GM12801 (cell line): Measurements from ENCODE around the gene RERE.

ENCODE experiments used
- TF ChIP-seq, protein P1 (sequence below): IDR thresholded peaks from one replicate; pipeline ENCODE4 v1.5.1; 2011; ENCODE audit warnings: control low read depth; ENCODE audit not compliant: insufficient read length; ENCODE audit errors: extremely low read depth

RERE gene

DNA sequence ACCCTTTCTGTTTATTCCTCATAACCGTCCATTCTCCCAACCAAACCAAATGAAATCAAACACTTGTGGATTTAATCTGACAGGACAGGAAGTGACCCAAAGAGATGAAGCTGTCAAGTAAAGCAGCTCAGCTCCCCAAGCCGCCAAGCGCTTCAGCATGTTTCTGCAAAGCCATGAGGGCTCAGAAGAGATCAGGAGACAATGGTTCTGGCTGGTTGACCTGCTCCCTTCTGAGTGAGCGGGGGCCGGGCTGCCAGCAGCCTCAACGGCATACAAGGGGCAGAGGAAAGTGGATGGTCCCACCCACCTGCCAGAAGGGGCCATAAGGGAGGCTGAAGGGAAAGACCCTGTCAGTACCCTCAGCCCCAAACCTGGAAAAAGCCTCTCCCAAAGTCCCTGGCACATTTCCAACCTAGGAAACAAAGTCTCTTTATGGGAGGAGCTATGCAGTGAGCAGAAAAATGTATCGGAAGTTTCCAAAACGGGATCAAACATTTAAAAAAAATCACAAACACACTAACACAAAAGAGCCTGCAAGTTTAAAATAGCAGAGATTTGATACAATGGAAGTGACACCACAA lies 454.2 kb downstream of the RERE start:
- TF ChIP-seq, protein P1, sequence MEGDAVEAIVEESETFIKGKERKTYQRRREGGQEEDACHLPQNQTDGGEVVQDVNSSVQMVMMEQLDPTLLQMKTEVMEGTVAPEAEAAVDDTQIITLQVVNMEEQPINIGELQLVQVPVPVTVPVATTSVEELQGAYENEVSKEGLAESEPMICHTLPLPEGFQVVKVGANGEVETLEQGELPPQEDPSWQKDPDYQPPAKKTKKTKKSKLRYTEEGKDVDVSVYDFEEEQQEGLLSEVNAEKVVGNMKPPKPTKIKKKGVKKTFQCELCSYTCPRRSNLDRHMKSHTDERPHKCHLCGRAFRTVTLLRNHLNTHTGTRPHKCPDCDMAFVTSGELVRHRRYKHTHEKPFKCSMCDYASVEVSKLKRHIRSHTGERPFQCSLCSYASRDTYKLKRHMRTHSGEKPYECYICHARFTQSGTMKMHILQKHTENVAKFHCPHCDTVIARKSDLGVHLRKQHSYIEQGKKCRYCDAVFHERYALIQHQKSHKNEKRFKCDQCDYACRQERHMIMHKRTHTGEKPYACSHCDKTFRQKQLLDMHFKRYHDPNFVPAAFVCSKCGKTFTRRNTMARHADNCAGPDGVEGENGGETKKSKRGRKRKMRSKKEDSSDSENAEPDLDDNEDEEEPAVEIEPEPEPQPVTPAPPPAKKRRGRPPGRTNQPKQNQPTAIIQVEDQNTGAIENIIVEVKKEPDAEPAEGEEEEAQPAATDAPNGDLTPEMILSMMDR = no peak

DNA sequence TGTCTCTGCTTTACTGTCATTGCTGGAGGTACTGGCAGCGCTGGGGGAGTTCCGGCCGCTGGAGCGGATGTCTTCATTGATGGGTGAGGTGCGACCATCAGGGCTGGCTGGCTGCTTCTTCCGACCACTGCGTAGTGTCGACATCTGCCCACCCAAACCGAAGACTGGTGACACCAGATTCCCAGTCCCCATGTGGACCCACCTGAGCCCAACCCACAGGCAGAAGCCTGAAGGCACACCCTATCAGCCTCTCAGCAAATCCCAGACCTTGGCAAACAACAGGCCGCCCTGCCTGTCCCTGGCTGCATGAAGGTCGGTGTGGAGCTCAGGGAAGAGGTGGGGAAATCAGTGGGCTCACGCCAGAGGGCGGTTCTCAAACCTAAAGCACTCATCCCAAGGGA lies 454.7 kb downstream of the RERE start:
- TF ChIP-seq, protein P1 = no peak

DNA sequence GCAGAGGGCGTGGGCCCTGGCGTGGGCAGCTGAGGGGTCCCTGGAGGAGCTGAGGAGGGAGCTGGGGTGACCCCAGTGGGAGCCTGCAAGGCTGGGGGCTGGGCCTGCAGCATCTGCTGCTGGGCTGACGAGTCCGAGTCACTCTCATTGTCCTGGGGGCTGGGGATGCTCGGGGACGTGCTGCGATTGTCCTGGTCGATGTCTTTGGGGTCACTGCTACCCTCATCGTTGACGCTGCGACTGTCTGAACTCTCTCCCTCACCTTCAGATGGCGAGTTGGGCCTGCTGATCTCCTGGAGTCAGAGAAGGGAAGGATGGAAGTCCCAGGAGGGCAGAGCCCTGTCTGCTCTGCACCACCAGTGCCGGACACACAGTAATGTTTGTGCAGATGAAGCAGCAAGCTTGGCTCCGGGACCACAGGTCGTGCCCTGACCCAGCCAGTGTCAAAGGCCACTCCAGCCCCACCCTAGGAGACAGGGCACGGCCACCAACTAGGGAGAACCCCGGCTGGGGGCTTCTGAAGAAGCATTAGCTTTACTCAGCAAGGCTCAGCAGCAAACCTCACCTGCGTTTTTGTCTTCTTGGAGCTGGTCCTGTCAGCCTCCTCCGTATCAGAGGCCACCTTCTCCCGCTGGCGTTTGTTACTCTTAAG lies 456.1 kb downstream of the RERE start:
- TF ChIP-seq, protein P1 = no peak

DNA sequence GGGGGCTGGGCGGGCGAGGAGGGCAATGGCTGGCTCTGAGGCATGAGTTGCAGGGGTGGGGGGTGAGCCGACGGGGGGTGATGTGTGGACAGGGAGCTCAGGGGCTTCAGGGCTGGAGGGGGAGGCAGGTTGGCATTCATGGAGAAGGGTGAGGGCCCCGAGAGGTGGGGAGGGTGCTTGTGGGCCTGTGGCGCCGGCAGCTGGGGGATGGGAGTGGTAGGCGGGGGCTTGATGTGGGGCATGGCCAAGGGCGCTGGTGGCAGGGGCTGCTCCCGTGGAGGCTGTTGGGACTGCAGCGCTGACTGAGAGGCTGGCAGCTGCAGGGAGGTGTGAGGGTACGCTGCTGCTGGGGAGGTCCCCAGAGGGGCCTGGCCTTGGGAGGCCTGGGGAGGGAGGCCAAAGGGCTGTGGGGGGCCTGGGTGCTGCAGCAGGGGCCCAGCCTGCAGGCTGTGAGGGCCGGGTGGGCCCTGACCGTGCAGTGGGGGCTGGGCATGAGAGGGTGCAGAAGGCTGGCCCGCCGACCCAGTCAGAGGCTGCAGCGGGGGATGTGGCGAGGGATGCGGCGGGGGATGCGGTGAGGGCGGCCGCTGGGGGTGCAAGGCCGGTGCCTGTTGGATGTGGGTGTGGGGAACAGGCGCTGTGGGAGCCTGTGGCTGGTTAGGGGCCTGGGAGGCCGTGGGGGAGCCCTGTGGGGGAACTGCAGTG lies 456.8 kb downstream of the RERE start:
- TF ChIP-seq, protein P1 = no peak

DNA sequence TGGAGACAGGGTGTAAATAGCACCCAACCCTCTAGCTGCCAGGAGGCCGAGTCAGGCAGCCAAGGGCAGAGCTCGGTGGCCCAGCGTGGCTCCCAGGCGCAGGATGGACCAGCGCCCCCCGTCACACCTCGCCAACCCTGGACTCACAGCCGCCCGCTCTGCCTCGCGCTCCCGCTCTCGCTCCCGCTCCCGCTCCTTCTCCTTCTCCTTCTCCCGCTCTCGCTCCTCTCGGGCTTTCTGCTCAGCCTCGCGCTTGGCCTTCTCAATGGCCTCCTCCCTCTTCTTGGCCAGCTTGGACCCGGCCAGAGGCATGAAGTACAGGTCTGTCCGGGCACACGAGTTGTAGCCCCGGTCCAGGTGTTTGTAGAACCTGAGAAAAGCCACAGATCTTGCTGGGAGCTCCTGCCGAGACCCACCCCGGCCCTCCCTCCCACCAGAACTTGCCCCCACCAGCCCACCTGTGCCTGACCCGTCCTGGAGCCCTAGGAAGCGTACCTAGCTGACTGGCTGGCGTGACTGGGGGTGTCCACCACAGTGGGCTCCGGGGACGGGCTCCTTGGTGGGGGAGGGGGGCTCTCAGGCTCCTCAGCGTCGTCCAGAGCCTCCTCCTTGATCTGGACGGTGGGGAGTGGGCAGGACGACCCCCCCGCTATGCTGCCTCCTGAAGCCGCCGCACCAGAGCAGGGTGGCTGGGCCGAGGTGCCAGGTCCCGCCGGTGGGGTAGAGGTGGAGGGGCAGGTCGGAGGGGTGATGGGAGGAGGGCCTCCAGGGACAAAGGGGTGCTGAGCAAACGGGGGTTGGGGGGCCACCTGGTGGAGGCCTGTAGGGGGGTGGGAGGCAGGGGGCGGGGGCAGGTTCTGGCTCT lies 457.6 kb downstream of the RERE start:
- TF ChIP-seq, protein P1 = no peak

DNA sequence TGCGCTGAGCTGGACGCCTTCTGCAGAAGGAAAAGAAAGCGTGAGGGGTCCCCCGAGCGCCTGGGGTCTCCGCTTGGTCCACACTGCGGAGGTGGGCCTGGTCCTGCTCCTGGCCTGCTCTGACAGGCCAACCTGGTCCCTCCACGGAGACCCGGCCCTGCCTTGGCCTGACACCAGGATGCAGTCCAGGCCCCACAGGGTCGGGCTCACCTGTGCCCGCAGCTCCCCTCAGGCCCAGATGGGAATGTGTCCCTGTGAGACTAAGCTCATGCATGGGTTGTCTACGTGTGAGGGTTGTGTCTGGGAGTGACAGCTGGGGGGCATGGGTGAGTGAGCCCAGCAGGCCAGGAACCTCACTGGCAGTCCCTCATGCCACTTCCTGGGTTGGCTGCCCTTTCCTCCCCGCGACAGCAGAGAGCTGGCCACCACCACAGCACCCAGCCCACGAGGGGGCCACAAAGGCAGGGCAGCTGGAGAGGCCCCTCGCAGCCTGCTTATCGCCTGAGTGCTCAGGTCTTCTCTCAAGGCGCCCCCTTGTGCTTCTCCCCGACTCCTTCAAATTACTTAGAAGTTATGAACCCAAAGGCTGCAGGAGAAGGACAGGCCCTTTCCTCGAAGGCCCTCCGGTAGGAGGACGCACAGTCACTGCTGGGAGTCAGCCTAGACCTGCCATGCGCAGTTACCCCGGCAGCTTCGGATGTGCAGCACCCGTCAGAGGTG lies 458.4 kb downstream of the RERE start:
- TF ChIP-seq, protein P1 = no peak
